SK-N-SH treated with all-trans-retinoic acid at 6 μM for 48 hours (cell line): ENCODE measurements around the gene TRIM22.

Source experiments
- ARNTL ChIP-seq: fragments of 450-650 bp; formaldehyde crosslinking; IDR thresholded peaks from 2 replicates; pipeline ENCODE4 v1.5.0; 2020; ENCODE audit warnings: low read depth, mild to moderate bottlenecking, moderate library complexity, borderline replicate concordance
- GLIS3 ChIP-seq: fragments of 250-450 bp; sonication (Bioruptor Pico); IDR thresholded peaks from 2 replicates; pipeline ENCODE4 v1.5.0; 2020; ENCODE audit warnings: mild to moderate bottlenecking, moderate library complexity
- ISL1 ChIP-seq: fragments of 250-450 bp; sonication (Bioruptor Pico); IDR thresholded peaks from 2 replicates; pipeline ENCODE4 v2.1.2; 2022; ENCODE audit warnings: mild to moderate bottlenecking, moderate library complexity
- SNAI2 ChIP-seq: fragments of 250-450 bp; sonication (Bioruptor Pico); IDR thresholded peaks from 2 replicates; pipeline ENCODE4 v1.5.0; 2020; ENCODE audit warnings: mild to moderate bottlenecking, moderate library complexity
- ZC3H10 ChIP-seq: fragments of 250-450 bp; sonication (Bioruptor Pico); IDR thresholded peaks from 2 replicates; pipeline ENCODE4 v1.5.1; 2021; ENCODE audit warnings: mild to moderate bottlenecking, moderate library complexity
- ZFP3 ChIP-seq: fragments of 250-450 bp; sonication (Bioruptor Pico); IDR thresholded peaks from 2 replicates; pipeline ENCODE4 v1.5.0; 2020; ENCODE audit warnings: mild to moderate bottlenecking, moderate library complexity
- ZFP30 ChIP-seq: fragments of 450-650 bp; formaldehyde crosslinking; IDR thresholded peaks from 2 replicates; pipeline ENCODE4 v1.5.0; 2022; ENCODE audit warnings: mild to moderate bottlenecking, moderate library complexity
- ZNF70 ChIP-seq: fragments of 450-650 bp; formaldehyde crosslinking; IDR thresholded peaks from 2 replicates; pipeline ENCODE4 v1.5.0; 2020; ENCODE audit warnings: mild to moderate bottlenecking, moderate library complexity
- ZNF8 ChIP-seq: fragments of 450-650 bp; formaldehyde crosslinking; IDR thresholded peaks from 2 replicates; pipeline ENCODE4 v1.5.0; 2020; ENCODE audit warnings: mild to moderate bottlenecking, moderate library complexity
- TF ChIP-seq, protein P1 (sequence below): fragments of 250-450 bp; sonication (Bioruptor Pico); IDR thresholded peaks from 2 replicates; pipeline ENCODE4 v1.8.0; 2020; ENCODE audit warnings: mild to moderate bottlenecking, moderate library complexity, borderline replicate concordance
- TF ChIP-seq, protein P2 (sequence below): fragments of 250-450 bp; sonication (Bioruptor Pico); IDR thresholded peaks from 2 replicates; pipeline ENCODE4 v1.8.0; 2021; ENCODE audit warnings: low read depth, mild to moderate bottlenecking, moderate library complexity, borderline replicate concordance

DNA sequence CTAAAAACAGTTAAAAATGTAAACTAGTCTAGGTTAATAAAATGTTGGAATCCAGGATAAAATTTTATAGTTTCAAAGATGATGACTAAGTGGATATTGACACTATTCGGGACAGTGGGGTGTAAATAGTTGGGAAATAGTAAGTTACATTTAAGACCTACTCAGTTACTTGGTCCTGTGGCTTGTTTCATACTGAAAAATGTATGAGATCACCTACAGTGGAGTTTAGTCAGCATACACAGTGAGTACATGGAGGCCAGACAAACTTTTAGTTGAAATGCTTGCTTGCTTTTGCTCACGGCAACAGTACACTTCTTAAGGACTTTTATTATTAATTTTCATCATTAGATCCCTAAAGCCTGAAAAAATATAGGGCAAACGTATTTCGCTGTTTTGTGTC is 16.1 kb downstream of the TRIM22 start:
- TF ChIP-seq, protein P1, sequence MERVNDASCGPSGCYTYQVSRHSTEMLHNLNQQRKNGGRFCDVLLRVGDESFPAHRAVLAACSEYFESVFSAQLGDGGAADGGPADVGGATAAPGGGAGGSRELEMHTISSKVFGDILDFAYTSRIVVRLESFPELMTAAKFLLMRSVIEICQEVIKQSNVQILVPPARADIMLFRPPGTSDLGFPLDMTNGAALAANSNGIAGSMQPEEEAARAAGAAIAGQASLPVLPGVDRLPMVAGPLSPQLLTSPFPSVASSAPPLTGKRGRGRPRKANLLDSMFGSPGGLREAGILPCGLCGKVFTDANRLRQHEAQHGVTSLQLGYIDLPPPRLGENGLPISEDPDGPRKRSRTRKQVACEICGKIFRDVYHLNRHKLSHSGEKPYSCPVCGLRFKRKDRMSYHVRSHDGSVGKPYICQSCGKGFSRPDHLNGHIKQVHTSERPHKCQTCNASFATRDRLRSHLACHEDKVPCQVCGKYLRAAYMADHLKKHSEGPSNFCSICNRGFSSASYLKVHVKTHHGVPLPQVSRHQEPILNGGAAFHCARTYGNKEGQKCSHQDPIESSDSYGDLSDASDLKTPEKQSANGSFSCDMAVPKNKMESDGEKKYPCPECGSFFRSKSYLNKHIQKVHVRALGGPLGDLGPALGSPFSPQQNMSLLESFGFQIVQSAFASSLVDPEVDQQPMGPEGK (CRISPR knock-in tag) = no peak
- TF ChIP-seq ZC3H10 (CRISPR knock-in tag) = no peak
- TF ChIP-seq ZFP3 (CRISPR knock-in tag) = no peak
- TF ChIP-seq ZNF8 (CRISPR knock-in tag) = no peak
- TF ChIP-seq GLIS3 (CRISPR knock-in tag) = no peak
- TF ChIP-seq, protein P2, sequence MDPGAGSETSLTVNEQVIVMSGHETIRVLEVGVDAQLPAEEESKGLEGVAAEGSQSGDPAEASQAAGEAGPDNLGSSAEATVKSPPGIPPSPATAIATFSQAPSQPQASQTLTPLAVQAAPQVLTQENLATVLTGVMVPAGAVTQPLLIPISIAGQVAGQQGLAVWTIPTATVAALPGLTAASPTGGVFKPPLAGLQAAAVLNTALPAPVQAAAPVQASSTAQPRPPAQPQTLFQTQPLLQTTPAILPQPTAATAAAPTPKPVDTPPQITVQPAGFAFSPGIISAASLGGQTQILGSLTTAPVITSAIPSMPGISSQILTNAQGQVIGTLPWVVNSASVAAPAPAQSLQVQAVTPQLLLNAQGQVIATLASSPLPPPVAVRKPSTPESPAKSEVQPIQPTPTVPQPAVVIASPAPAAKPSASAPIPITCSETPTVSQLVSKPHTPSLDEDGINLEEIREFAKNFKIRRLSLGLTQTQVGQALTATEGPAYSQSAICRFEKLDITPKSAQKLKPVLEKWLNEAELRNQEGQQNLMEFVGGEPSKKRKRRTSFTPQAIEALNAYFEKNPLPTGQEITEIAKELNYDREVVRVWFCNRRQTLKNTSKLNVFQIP (CRISPR knock-in tag) = no peak
- no peak for TF ChIP-seq ZNF70 (CRISPR knock-in tag)
- TF ChIP-seq SNAI2 = no peak
- TF ChIP-seq ARNTL (CRISPR knock-in tag) = no peak
- TF ChIP-seq ISL1 (CRISPR knock-in tag) = no peak
- TF ChIP-seq ZFP30 = no peak
